Measurements from ENCODE around the gene RNASEH2B.

Gene RNASEH2B

DNA sequence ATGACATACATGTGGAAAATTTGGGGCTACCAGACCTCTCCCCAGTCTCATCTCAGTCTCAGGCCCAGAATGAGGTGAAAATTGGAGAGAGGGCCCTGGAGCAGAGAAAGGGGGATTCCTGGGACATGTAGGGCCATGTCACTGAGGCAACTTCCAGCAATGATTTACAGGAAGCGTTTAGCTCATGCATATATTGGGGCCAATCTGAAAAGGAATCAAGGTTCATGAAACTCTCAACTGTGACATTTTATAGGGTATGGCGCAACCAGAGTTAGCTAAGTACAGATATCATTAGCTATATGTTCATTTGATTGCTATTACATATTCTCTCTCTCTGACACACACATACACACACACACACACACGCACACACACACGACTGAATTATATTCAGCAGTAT lies 86.3 kb downstream of the RNASEH2B start:
- DNase-seq (ENCODE audit: low read depth, low spot score) = no peak

DNA sequence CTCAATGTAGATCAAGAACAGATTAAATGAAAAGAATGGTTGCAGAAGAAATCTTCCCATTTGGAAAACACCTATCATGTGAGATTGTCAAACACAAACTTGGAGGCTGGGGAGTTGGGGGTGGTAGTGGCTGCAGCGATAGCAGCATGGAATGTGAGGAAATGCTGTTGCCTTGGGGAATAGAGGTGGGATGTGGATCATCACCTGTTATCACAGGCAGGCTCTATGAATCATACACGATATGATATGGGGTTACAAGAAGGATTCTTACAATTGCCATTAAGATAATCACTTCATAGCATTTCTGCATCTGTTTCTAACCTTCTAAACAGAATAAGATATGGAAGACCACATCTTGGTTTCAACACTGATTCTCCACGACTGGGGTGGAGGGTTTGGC lies 88.7 kb downstream of the RNASEH2B start:
- no peak for DNase-seq (ENCODE audit: low read depth, low spot score)

DNA sequence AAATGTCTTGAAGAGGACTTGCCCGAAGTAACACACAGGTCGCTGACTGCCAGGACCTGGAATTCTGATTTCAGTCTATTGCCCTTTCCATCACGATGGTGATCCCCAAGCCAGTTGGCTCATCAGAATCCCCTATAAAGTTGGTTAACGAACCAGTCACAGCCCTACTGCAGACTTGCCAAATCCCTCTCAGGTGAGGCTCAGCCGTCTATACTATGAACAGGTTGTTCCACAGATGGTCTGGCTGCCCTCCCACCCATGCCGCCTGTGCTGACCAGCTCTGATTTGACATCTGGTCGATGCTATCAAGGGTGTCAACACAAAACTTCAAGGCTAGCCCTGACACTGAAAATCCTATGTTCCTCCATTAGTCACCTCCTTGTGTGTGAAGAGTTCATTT lies 90.0 kb downstream of the RNASEH2B start:
- DNase-seq (ENCODE audit: low read depth, low spot score) = no peak

DNA sequence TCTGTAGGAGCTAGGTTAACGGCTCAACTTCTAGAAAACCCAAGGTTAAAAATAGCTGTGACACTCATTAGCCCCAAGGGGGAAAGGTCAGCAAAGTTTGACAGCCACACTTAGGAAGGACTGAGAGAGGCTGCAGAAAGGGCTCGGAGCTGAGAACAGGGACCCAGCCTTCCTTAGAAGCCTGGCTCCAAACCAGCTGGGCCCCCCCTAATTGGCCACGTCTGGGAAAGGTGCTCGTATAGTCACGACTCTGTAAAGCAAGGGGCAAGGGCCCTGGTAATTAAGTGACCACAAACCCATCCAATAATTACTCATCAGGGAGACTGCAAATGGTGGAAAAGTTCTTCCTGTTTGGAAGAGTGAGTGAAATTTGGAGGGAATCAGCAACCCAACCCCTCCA lies 90.5 kb downstream of the RNASEH2B start:
- DNase-seq (ENCODE audit: low read depth, low spot score) = no peak

DNA sequence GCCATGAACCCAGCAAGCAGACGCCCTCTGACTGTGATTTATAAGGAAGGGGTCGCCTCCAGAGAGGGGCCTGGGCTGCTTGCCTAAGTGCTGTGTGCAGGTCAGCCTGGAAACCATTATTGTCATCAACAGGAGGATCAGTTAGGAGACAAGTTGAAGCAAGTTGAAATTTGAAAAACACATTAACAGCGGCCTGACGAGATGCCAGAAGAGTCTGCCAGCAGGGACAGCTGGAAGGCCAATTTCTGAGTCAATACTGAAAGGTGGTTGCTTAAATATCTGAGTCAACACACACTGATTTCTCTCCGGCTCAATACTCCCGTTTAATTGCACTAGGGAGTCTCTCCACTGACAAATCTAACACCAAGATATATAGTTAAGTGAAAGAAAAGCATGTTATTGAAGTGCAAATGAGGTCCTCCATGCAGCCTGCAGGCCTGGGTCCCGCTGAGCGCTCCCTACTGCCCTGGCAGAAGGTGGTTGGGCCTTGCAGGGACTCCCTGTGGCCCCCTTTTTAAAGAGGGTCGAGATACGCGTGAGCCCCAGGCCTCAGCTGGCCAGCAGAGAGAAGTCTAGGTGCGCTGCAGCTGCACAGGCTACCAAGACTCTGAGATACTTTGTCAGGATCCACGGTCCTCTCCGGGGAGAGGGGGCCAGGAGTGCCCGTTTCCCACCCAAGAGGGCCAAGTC lies 91.1 kb downstream of the RNASEH2B start:
- peak; percentile 91 for DNase-seq (ENCODE audit: low read depth, low spot score)

DNA sequence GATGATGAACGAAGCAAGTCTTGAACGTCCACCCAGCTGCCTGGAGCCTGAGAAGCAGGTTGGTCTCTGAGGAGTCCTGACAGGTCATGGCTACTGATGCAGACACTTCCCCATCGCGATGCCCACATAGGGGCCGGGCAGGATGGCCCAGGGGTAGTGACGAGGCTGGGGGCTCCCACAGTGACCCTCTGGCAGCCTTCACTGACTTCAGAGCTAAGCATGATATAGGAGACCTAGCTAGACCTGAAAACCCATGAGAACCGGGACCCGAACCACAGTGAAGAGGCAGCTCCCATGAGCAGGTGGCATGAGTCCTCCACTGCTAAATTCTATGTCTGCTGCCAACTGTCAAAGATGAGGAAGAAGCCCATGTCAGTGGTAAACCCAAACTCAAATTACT lies 91.7 kb downstream of the RNASEH2B start:
- no peak for DNase-seq (ENCODE audit: low read depth, low spot score)

DNA sequence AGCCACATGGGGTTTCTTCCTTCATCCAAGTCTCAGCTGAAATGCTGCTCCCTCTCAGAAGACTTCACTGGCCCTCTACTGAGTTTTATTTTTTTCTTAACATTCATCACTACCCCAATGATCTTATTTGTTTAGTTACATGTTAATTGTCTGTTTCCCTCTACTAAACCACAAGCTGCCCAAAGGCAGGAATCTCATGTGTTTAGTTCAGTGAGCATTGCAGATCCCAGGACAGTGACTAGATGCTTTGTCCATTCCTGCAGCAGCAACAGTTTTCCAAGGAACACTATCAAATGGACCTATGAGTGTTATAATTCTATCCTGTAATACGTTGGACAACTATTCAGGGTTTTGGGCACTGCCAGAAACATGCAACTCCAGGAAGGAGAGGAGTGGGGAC lies 93.1 kb downstream of the RNASEH2B start:
- no peak for DNase-seq (ENCODE audit: low read depth, low spot score)

DNA sequence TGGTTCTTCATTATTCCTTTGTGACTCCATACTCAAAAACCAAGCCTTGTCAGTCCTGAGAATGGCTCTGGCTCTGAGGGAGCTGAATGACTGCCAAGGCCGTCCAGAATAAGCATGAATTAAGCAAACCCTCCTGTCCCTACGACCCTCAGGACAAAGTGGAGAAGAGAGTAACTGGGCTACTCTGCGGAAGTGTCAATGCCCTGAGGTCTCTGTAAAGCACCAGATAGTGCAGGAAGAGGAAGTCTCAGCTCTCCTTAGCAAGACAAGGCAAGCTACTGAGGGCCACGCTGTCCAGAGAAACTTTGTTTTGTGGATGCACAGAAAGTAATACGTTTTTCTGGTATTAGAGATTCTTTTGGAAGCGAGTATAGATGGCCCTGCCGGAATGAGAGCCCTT lies 94.1 kb downstream of the RNASEH2B start:
- DNase-seq (ENCODE audit: low read depth, low spot score) = no peak

DNA sequence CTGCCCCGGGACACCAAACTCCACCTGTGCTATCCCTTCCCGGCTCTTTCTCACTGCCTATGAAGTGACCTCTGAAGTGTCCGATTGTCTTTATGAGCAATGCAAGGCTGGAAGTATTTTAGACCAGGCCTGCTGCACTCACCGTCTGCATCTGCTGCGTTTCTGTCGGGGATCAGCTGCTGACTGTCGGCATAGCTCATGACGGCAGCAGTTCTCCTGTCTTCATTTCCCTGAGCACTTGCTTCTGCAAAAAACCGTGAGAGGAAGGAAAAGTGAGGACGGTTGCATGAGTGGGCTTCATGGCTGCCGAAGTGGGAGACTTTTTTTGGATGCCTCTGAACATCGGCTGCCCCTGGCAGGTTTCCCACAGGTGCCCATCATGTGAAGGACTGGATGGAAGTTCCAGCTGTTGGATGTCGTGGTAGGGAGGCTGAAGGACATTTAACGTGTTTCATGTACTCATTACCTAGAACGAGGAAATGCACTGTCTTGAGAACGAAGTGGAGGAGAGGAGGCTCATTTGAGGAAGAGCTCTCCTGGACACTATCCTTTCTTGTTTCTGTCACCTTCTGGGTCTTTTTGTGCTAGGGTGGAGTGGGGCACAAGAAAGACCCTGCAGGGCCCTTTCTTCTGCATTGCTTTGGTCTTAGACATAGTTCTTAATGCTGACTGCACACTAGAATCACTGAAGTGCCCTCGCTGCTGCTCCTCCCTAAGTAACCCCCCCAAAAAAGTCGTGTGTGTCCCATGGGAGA lies 94.7 kb downstream of the RNASEH2B start:
- DNase-seq (ENCODE audit: low read depth, low spot score) = no peak

DNA sequence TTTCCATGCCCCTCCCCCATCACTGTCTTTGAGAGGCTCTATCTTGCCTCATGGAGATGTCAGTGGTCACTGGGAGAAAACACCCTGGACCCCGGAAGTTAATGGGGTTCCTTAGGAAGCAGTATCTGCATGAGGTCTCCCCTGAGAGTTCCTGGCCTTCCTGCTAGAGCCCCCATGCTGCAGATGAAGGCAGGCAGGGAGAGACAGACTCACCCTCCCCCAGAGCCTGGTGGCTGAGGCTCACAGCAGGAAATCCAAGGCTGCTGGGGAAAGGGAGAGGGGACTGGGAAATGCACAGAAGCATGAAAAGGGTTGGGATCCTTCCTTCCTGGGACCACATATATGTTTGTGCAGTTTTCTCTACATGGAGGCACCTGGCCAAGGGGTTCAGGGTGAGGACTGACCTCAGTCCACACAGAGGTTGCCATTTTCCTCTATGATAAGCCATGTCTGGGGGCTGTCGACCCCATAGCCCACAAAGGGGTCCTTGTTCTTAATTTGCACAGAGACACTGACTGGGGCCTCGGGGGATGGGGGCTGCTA lies 95.4 kb downstream of the RNASEH2B start:
- no peak for DNase-seq (ENCODE audit: low read depth, low spot score)

DNA sequence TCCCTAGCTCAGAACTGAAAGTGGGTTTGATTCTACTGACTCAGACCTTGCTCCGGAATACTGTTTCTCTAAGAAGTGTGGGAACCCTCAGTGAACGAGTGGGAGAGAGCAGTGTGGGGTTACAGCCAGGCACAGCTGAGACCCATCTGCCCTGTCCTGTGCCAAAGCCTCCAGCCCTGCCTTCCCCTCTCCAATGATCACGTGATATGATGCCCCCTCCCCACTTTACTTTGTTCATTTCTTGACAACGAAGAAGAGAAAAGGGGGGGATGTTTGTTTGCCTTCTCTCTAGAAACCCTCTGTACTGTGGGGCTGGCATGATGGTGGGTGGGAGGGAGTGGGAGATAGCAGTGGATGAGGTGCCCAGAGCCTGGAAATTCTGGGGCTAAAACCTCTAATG lies 96.0 kb downstream of the RNASEH2B start:
- DNase-seq (ENCODE audit: low read depth, low spot score) = no peak

Measured in astrocyte of the hippocampus (primary cell).